Fibroblast of lung (primary cell): ENCODE measurements around the gene TMEM106C.

ENCODE experiments used
- EZH2 ChIP-seq: IDR thresholded peaks from 2 replicates; pipeline ENCODE4 v1.5.1; 2012; ENCODE audit warnings: low read length, control low read depth, mild to moderate bottlenecking; ENCODE audit errors: missing control alignments
- TF ChIP-seq, protein P1 (sequence below), 2 donors: IDR thresholded peaks in 1 of 2; conservative IDR thresholded peaks in 1 of 2; 1 replicate in 1 of 2; 2 replicates in 1 of 2; pipeline ENCODE4 v1.5.1; 2011 to 2012; ENCODE audit warnings: low read length in 2 of 2, control low read depth in 1 of 2, inconsistent platforms in 1 of 2, low read depth in 1 of 2, mild to moderate bottlenecking in 1 of 2

DNA sequence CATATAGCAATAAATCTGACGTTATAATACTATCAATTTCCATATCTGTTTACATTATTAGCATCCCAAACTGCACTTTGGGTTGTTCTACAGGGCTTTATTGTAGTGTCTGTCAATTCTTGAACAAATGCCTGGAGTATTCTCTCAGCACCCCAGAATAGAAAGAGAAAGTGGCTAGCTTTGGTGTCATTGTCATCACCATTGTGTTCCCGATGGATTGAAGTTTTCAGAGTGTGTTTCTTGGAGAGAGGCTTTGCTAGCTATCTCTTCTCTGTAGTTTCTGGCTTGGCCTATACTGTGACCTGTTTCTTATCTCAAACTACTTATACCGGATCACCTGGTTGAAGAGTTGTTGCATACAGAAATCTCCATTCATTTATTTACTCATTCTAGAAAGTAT lies 6.4 kb downstream of the TMEM106C start:
- TF ChIP-seq, protein P1, sequence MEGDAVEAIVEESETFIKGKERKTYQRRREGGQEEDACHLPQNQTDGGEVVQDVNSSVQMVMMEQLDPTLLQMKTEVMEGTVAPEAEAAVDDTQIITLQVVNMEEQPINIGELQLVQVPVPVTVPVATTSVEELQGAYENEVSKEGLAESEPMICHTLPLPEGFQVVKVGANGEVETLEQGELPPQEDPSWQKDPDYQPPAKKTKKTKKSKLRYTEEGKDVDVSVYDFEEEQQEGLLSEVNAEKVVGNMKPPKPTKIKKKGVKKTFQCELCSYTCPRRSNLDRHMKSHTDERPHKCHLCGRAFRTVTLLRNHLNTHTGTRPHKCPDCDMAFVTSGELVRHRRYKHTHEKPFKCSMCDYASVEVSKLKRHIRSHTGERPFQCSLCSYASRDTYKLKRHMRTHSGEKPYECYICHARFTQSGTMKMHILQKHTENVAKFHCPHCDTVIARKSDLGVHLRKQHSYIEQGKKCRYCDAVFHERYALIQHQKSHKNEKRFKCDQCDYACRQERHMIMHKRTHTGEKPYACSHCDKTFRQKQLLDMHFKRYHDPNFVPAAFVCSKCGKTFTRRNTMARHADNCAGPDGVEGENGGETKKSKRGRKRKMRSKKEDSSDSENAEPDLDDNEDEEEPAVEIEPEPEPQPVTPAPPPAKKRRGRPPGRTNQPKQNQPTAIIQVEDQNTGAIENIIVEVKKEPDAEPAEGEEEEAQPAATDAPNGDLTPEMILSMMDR (conservative IDR thresholded peaks at IDR 0.05 in 1 of 2, IDR thresholded peaks at IDR 0.05 in 1 of 2; ENCODE audit: low read depth in 1 of 2, low read length in 2 of 2) = no peak
- TF ChIP-seq EZH2 = no peak
